Measurements from ENCODE around the gene NPPA.
"Not testable (repeated sequence)": the region's sequence is repeated elsewhere in the genome, so short reads cannot be mapped to it uniquely, and the experiment has no call there.

Gene NPPA

DNA sequence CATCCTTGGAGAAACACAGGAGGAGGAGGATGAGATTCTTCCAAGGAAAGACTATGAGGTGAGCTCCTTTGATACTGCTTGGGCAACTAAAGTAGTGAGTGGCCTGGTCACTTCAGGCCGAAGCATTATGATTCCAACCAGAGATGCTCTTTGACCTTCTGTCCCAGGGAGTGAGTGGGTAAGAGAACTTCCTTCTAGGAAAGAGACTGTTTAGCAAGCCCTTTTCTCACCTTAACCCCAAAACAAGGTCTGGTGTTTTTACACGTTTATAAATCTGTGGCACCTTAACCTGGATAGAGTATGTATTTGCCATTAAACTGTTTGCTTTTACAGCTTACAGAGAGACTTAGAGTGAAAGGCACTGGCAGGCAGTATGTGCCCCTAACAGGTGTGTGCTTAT lies 40.5 kb downstream of the NPPA start:
- TF ChIP-seq, protein P1, sequence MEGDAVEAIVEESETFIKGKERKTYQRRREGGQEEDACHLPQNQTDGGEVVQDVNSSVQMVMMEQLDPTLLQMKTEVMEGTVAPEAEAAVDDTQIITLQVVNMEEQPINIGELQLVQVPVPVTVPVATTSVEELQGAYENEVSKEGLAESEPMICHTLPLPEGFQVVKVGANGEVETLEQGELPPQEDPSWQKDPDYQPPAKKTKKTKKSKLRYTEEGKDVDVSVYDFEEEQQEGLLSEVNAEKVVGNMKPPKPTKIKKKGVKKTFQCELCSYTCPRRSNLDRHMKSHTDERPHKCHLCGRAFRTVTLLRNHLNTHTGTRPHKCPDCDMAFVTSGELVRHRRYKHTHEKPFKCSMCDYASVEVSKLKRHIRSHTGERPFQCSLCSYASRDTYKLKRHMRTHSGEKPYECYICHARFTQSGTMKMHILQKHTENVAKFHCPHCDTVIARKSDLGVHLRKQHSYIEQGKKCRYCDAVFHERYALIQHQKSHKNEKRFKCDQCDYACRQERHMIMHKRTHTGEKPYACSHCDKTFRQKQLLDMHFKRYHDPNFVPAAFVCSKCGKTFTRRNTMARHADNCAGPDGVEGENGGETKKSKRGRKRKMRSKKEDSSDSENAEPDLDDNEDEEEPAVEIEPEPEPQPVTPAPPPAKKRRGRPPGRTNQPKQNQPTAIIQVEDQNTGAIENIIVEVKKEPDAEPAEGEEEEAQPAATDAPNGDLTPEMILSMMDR (IDR thresholded peaks at IDR 0.05; ENCODE audit: insufficient read depth, low read depth, low read length, missing control alignments), result no peak
- peak overlapping the region; percentile 71 for H3K4me3 ChIP-seq (ENCODE audit: low read depth, low read length)
- no peak for DNase-seq (ENCODE audit: low read depth)

DNA sequence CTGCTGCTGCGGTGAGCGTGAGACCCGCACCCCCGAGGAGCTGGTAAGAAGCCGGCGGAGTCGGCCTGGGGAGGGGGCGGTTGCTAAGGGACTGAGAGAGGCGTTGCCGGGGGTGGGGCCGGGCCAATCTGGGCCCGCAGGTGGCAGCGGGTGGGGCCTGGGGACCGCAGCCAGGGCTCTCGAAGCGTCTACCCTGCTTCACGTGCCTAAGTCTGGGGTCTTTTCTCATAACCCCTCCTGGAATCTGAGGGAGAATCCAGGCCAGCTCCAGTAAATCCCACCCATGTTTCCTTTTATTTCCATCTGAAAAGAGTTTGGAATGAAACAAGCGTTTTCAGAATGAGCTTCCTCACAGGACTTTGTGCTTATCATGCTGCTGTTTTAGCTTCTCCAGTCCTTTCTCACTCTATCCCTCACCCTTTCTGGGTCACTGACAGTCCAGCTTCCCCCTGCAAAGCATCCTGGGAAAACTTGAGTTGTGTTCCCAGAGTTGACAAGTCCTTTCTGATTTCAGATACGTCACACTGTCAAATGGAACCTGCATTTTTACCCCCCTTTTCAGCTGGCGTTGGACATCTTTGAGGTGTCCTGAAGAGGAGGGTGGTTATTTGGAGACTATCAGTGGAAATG lies 41.2 kb downstream of the NPPA start:
- TF ChIP-seq, protein P1 (IDR thresholded peaks at IDR 0.05; ENCODE audit: insufficient read depth, low read depth, low read length, missing control alignments), result no peak
- DNase-seq (ENCODE audit: low read depth), result peak; percentile 25
- H3K4me3 ChIP-seq (ENCODE audit: low read depth, low read length), result peak overlapping the region; percentile 71

DNA sequence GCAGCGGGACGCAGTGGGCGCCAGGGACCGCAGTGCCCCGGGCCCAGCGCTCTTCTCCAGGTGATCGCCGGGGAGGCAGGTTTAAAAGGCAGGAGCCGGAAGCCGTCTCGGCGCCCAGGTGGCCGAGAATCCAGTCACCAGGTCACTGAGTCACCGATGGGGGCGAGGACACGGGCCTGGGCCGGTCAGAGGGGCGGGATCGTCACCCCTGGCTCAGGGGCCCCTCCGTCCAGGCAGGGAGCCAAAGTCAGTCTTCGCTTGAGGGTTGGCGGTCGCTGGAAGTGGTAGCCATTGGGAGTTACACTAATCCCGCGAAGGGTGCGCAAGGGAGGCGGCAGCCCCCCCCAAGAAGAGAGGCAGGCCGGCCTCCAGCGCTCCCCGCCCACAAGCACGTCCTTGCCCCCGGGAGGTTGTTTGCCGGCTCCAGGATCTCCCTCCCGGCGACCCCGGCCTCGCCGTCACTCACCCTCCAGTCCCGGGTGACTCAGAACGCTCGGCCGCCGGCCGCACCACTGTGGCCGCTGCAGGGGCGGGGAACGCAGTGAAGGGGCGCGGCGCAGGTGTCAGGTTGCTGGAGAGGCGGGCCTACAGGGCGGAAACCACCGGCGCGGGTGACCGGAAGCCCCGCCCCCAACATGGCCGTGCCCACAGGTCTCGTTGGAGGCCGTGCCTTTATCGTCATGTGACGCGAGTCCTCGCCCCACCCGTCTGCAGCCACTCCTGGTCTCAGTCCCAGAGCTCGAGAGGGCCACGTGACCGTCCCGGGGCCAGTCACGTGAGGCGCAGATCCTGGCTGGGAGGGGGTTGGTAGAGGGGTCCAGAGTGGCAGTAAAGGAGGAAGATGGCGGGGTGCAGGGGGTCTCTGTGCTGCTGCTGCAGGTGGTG lies 41.9 kb downstream of the NPPA start, which contains the start of the genes CLCN6 and MTHFR:
Gene CLCN6, plus strand, starts transcription at position 770 of the 885 bp plus-strand sequence. Its CDS starts 72 bp downstream, at position 842.
Gene MTHFR, minus strand, starts transcription at position 543 of the 885 bp plus-strand sequence. CDS start 2,848 bp downstream, outside the sequence.
- DNase-seq (ENCODE audit: low read depth), result peak; percentile 99
- TF ChIP-seq, protein P1 (IDR thresholded peaks at IDR 0.05; ENCODE audit: insufficient read depth, low read depth, low read length, missing control alignments), result no peak

DNA sequence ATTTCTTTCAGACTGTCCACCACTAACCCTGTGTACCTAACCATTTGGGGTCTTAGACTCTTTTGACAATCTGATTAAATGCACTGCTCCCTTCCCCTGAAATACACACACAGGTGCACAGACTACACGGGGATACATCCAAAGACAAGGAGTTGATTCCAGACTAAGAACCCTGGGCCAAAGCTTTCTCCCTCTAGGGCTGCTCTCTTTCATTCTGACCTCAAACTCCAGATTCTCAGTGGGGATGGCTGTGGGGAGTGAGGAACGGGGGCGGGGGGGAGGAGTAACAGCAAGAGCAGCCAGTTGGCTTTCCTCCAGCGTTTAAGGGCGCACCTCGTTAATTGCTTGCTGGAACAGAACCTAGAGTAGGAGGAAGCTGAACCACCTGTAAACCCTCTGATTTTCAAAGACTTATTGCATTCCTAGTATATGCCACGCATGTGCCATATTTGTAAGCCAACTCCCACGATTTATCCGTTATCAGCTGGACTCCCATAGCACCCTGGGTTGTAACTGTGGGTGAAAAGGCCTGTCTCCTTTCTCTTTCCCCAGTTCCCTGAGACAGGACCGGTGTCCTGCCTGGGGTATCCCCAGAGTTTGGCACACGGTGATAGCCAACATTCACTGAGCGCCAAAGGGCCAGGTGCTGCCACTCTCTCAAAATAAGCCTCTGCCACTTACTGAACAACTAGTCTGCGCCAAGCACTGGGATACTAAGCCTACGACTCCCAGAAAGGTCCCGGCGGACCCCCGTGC lies 42.7 kb downstream of the NPPA start:
- DNase-seq (ENCODE audit: low read depth), result peak; percentile 31
- TF ChIP-seq, protein P1 (IDR thresholded peaks at IDR 0.05; ENCODE audit: insufficient read depth, low read depth, low read length, missing control alignments), result no peak
- peak overlapping the region; percentile 94 for H3K4me3 ChIP-seq (ENCODE audit: low read depth, low read length)

More for the DNA sequence above, 41.9 kb downstream of the NPPA start, which contains the start of the genes CLCN6 and MTHFR:
- H3K4me3 ChIP-seq (ENCODE audit: low read depth, low read length), result peak within 1 kb of the TSS; percentile 94

DNA sequence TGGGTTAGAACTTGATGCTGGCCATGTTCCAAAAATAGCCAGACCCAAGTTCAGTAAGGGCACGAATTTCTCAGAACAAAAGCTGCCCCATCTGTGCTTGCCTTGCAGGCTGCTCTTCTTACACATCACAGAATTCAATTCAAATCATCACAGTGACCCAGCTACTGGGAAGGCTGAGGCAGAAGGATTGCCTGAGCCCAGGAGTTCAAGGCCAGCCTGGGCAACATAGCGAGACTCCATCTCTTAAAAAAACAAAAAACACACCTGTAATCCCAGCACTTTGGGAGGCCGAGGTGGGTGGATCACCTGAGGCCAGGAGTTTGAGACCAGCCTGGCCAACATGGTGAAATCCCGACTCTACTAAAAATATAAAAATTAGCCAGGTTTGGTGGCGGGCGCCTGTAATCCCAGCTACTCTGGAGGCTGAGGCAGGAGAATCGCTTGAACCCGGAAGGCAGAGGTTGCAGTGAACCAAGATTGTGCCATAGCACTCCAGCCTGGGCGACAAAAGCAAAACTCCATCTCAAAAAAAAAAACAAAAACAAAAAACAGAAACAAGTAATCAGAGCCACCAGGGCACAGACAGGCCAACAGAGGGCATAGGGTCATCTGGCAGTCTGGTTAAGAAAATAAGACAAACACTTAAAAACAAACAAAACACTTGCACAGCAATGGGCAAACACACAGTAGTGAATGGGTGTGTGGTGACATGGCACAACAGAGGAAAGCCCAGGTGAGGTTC lies 43.5 kb downstream of the NPPA start:
- DNase-seq (ENCODE audit: low read depth), result not testable (repeated sequence)
- peak overlapping the region; percentile 94; the same call in 1 of the 2 replicates for H3K4me3 ChIP-seq (ENCODE audit: low read depth, low read length)

DNA sequence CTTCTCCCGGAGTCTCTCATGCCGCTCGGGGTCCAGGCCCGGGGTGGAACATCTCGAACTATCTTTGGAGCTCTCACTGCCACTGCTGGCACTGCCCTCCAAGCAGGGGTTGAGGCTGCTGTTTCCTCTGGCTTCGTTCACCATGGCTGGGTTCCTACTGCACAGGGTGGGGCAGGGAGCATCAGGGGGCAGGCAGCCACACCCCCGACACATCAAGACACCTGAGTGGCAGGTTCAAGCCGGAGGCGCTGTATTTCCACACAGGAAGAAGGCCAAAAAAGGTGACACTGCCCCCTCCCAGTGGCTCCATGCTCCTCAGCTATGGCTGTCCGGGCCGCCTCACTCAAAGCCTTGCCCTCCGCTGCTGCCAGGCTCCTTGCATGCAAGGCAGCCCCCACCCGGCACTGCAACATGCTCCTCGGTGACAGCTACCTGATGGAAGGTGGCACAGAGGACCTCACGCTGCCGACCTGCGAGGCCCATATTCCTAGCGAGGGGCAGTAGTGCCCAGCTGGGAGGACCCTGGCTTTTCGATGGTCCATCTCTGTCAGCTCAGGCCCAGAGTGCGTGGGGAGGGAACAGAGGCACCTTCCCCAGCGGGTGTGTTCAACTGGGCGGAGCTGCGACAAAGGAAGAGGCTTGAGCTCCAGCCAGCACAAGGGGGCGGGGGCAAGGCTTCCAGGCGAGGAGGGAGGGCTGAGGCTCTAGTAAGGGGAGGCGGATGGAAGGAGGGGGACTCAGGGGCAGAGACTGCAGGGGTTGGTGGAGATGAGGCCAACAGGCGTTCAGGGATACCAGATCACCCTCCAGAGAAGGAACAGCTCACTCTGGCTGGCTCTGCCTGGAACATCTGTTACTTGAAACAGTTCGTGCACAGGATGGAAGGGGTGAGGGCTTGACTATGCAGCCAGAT lies 44.4 kb downstream of the NPPA start:
- DNase-seq (ENCODE audit: low read depth), result peak; percentile 64
- peak overlapping the region; percentile 53 for H3K4me3 ChIP-seq (ENCODE audit: low read depth, low read length)
- TF ChIP-seq, protein P1 (IDR thresholded peaks at IDR 0.05; ENCODE audit: insufficient read depth, low read depth, low read length, missing control alignments), result no peak

All from GM12865 (cell line).